K562 (cell line): ENCODE results near the gene SUFU. TPM values are rescaled to one million over a fixed set of nuclear protein-coding genes. Genes with fewer than 3 reads are reported as not detected.

Experiments used
- ARNT ChIP-seq, 2 experiments: fragments of 450-650 bp; IDR thresholded peaks; 2 replicates each; pipeline ENCODE4 v1.6.1; 2016; ENCODE audit warnings: mild to moderate bottlenecking in 1 of 2
- CBX3 ChIP-seq, 2 experiments: IDR thresholded peaks; 1 replicate in 1 of 2; 2 replicates in 1 of 2; pipeline ENCODE4 v1.6.1; 2012; ENCODE audit warnings: inconsistent platforms in 2 of 2, low read length in 2 of 2, borderline replicate concordance in 1 of 2, control low read depth in 1 of 2
- CHCHD3 ChIP-seq: fragments of 250-450 bp; sonication (Bioruptor Pico); IDR thresholded peaks from 2 replicates; pipeline ENCODE4 v2.1.2; 2022; ENCODE audit warnings: mild to moderate bottlenecking
- FOXK2 ChIP-seq, 2 experiments: fragments of 450-650 bp; IDR thresholded peaks in 1 of 2; conservative IDR thresholded peaks in 1 of 2; 2 replicates each; pipeline ENCODE4 v1.6.1; 2016; ENCODE audit warnings: low read depth in 2 of 2, mild to moderate bottlenecking in 1 of 2
- GMEB1 ChIP-seq: fragments of 250-450 bp; sonication (Bioruptor Pico); IDR thresholded peaks from 2 replicates; pipeline ENCODE4 v1.4.0; 2020; ENCODE audit warnings: mild to moderate bottlenecking
- LEF1 ChIP-seq: fragments of 450-650 bp; IDR thresholded peaks from 2 replicates; pipeline ENCODE4 v1.6.1; 2016; ENCODE audit warnings: mild to moderate bottlenecking
- MCM2 ChIP-seq: fragments of 450-650 bp; IDR thresholded peaks from 2 replicates; pipeline ENCODE4 v1.6.1; 2017; ENCODE audit warnings: low read depth, mild to moderate bottlenecking
- MTA3 ChIP-seq: fragments of 450-650 bp; formaldehyde crosslinking; IDR thresholded peaks from 2 replicates; pipeline ENCODE4 v1.6.1; 2017; ENCODE audit warnings: mild to moderate bottlenecking, borderline replicate concordance
- MYC ChIP-seq, 2 experiments: fragments of 250-450 bp in 1 of 2; sonication (Bioruptor Pico) in 1 of 2; IDR thresholded peaks; 2 replicates each; pipeline versions ENCODE4 v1.5.1 to v1.6.1; 2012 to 2021; ENCODE audit warnings: low read depth in 2 of 2, borderline replicate concordance in 1 of 2, improper control_type of control experiment in 1 of 2, low read length in 1 of 2, mild to moderate bottlenecking in 1 of 2, moderate library complexity in 1 of 2
- PATZ1 ChIP-seq: fragments of 250-450 bp; sonication (Bioruptor Pico); IDR thresholded peaks from 2 replicates; pipeline ENCODE4 v1.5.0; 2020; ENCODE audit warnings: mild to moderate bottlenecking, borderline replicate concordance
- PML ChIP-seq: IDR thresholded peaks from 2 replicates; pipeline ENCODE4 v1.6.1; 2012; ENCODE audit warnings: low read length, inconsistent platforms
- POU5F1 ChIP-seq: fragments of 150-350 bp; IDR thresholded peaks from 2 replicates; pipeline ENCODE4 v1.6.1; 2014; ENCODE audit warnings: borderline replicate concordance, low read length, low read depth, mild to moderate bottlenecking; ENCODE audit not compliant: partially characterized antibody
- RBFOX2 ChIP-seq: fragments of 200-400 bp; formaldehyde crosslinking; IDR thresholded peaks from 2 replicates; pipeline ENCODE4 v1.6.1; 2017; ENCODE audit warnings: low read depth, mild to moderate bottlenecking, low read length, moderate library complexity
- RBM34 ChIP-seq: fragments of 200-400 bp; formaldehyde crosslinking; IDR thresholded peaks from 2 replicates; pipeline ENCODE4 v1.6.1; 2018; ENCODE audit warnings: low read length, borderline replicate concordance; ENCODE audit not compliant: insufficient read depth
- RFX7 ChIP-seq: fragments of 250-450 bp; sonication (Bioruptor Pico); IDR thresholded peaks from 2 replicates; pipeline ENCODE4 v1.5.1; 2021; ENCODE audit warnings: mild to moderate bottlenecking
- SLC30A9 ChIP-seq: fragments of 250-450 bp; sonication (Bioruptor Pico); IDR thresholded peaks from 2 replicates; pipeline ENCODE4 v1.8.0; 2022; ENCODE audit warnings: mild to moderate bottlenecking, moderate library complexity
- TAF15 ChIP-seq: fragments of 200-400 bp; formaldehyde crosslinking; IDR thresholded peaks from 2 replicates; pipeline ENCODE4 v1.6.1; 2017; ENCODE audit warnings: mild to moderate bottlenecking, low read depth, low read length, moderate library complexity
- ZHX1 ChIP-seq: fragments of 150-350 bp; conservative IDR thresholded peaks from 2 replicates; pipeline ENCODE4 v1.6.1; 2014; ENCODE audit warnings: low read length
- ZNF263 ChIP-seq: sonication (generic); formaldehyde crosslinking; IDR thresholded peaks from 2 replicates; pipeline ENCODE4 v1.8.0; 2022; ENCODE audit warnings: mild to moderate bottlenecking, missing genetic modification reagents, borderline replicate concordance
- ZNF436 ChIP-seq: fragments of 250-450, 450-650 bp; sonication (Bioruptor Pico); formaldehyde crosslinking; IDR thresholded peaks from 2 replicates; pipeline ENCODE4 v1.7.0; 2020; ENCODE audit warnings: mild to moderate bottlenecking
- ZNF695 ChIP-seq: fragments of 450-650 bp; formaldehyde crosslinking; IDR thresholded peaks from 2 replicates; pipeline ENCODE4 v1.4.0; 2020; ENCODE audit warnings: mild to moderate bottlenecking, moderate library complexity
- ZNF76 ChIP-seq: fragments of 250-450 bp; sonication (Bioruptor Pico); IDR thresholded peaks from 2 replicates; pipeline ENCODE4 v1.4.0; 2020; ENCODE audit warnings: mild to moderate bottlenecking, moderate library complexity, borderline replicate concordance
- polyA plus RNA-seq, 8 experiments: library from polyadenylated mRNA; depleted of rRNA in 4 of 8; stranded (reverse) in 5 of 8; unstranded in 3 of 8; fragments of >200 nt; fragmentation: Nextera tagmentation in 2 of 8; fragmentation: Illumina TruSeq in 1 of 8; extraction: Ambion mirVana in 2 of 8; extraction: Trizol in 1 of 8; gene quantifications; 2 replicates each; pipeline versions ENCODE4 v1.2.1 to v1.2.3, GENCODE V29; 2011 to 2014; ENCODE audit warnings: inconsistent platforms in 1 of 8, missing spikeins in 1 of 8
- total RNA-seq, 7 experiments: library from RNA; depleted of rRNA in 6 of 7; stranded (reverse); fragments of >200 nt in 6 of 7; fragmentation: Illumina TruSeq in 2 of 7; extraction: Trizol in 2 of 7; gene quantifications; 2 replicates each; pipeline versions ENCODE4 v1.2.1 to v1.2.3, GENCODE V29; 2011 to 2021; ENCODE audit warnings: low replicate concordance in 1 of 7

The SUFU gene
- total and polyA plus RNA-seq, 9 of the 15 experiments (the other 6 are each of a cell fraction or from before 2014, with no cell fraction given), result 0.59 to 6.3 (median 0.82) TPM

GRCh38 chr10:102502337-102503151, 1.2 kb upstream of the SUFU start, which contains the start of gene ACTR1A (continued):
- TF ChIP-seq SLC30A9 (CRISPR knock-in tag) (no peak), ZHX1 (no peak), RBFOX2 (peak; percentile 64), ZNF263 (CRISPR knock-in tag) (no peak), RBM34 (no peak), ZNF76 (CRISPR knock-in tag) (no peak), FOXK2 (conservative IDR thresholded peaks at IDR 0.05 in 1 of 2, IDR thresholded peaks at IDR 0.05 in 1 of 2; ENCODE audit: low read depth in 2 of 2) (peak; percentile 84), POU5F1 (peak; percentile 61), TAF15 (no peak), LEF1 (peak; percentile 61; the same call in 1 of the 2 replicates), PATZ1 (CRISPR knock-in tag) (no peak), GMEB1 (CRISPR knock-in tag) (peak; percentile 30; the same call in 1 of the 2 replicates), MYC (IDR thresholded peaks at IDR 0.05; ENCODE audit: low read depth, low read length) (no peak; the same call in 1 of the 2 replicates), MYC (CRISPR knock-in tag; IDR thresholded peaks at IDR 0.05; ENCODE audit: borderline replicate concordance, low read depth) (no peak), ZNF436 (no peak), ARNT (IDR thresholded peaks at IDR 0.05) (no peak), CBX3 (IDR thresholded peaks at IDR 0.05; ENCODE audit: borderline replicate concordance in 1 of 2, low read length in 2 of 2) (no peak), RFX7 (CRISPR knock-in tag) (no peak), MCM2 (no peak), CHCHD3 (CRISPR knock-in tag) (no peak), ZNF695 (no peak), PML (no peak), MTA3 (0 out of 2 replicates have a peak, but pooled peaks have one; percentile 13)
